ENCODE results near the gene PDXK. TPM values are rescaled to one million over a fixed set of nuclear protein-coding genes. Genes with fewer than 3 reads are reported as not detected.

The PDXK gene
- total and polyA plus RNA-seq, 2 of the 13 experiments (the other 11 are each of a cell fraction or from before 2014, with no cell fraction given) = 114 to 184 TPM

DNA sequence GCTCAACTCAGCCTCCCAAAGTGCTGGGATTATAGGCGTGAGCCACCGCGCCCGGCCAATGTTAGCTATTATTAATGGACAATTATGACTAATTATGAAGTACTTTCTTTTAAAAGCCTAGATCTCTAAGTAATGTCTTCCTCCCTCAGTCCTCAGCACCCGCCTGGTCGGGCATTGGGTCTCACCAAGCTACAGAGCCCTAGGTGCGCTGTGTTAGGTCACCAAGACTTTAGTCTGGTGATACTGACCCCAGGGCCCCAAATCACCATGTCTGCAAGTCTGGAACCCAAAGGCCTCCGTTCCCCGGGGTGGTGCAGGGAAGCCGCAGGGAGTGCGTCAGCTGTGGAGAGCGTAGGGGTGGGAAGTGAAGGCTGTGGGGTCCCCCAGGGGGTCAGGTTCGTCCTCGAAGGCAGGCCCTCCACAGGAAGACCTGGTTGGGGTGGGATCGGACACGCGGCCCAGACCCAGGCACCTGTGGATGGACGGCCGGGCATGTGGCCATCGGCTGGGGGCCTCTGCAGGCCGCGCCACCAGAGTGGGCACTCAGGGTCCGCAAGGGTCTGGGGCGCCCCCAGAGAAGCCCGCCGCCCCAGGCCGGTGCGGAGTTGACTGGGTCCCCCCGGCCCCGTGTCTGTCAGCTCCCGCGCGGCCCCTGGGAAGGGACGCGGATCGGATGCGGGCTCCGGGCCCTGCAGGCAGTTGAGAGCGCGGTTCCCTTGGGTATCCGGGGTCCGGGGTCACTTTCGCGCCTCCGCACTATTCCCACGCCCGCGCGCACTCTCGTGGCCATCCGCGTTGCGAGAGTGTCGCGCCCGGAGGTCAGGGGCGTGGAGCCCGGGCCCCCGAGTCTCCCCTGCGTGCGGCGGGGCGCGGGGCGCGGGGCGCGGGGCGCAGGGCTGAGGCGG is 710 bp upstream of the PDXK start (continued):
- TF ChIP-seq MTA1 (CRISPR knock-in tag; IDR thresholded peaks at IDR 0.05; ENCODE audit: borderline replicate concordance) = no peak
- no peak for TF ChIP-seq TBL1XR1 (IDR thresholded peaks at IDR 0.05; ENCODE audit: borderline replicate concordance, low read length, partially characterized antibody)
- TF ChIP-seq KDM3A (CRISPR knock-in tag; IDR thresholded peaks at IDR 0.05; ENCODE audit: low read depth) = no peak
- TF ChIP-seq, protein P1, sequence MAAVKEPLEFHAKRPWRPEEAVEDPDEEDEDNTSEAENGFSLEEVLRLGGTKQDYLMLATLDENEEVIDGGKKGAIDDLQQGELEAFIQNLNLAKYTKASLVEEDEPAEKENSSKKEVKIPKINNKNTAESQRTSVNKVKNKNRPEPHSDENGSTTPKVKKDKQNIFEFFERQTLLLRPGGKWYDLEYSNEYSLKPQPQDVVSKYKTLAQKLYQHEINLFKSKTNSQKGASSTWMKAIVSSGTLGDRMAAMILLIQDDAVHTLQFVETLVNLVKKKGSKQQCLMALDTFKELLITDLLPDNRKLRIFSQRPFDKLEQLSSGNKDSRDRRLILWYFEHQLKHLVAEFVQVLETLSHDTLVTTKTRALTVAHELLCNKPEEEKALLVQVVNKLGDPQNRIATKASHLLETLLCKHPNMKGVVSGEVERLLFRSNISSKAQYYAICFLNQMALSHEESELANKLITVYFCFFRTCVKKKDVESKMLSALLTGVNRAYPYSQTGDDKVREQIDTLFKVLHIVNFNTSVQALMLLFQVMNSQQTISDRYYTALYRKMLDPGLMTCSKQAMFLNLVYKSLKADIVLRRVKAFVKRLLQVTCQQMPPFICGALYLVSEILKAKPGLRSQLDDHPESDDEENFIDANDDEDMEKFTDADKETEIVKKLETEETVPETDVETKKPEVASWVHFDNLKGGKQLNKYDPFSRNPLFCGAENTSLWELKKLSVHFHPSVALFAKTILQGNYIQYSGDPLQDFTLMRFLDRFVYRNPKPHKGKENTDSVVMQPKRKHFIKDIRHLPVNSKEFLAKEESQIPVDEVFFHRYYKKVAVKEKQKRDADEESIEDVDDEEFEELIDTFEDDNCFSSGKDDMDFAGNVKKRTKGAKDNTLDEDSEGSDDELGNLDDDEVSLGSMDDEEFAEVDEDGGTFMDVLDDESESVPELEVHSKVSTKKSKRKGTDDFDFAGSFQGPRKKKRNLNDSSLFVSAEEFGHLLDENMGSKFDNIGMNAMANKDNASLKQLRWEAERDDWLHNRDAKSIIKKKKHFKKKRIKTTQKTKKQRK (IDR thresholded peaks at IDR 0.05; ENCODE audit: low read length) = no peak
- 0 out of 2 replicates have a peak, but pooled peaks have one; percentile 41 for TF ChIP-seq ZFAT (CRISPR knock-in tag; conservative IDR thresholded peaks at IDR 0.05)
- no peak for TF ChIP-seq ZNF773 (CRISPR knock-in tag; IDR thresholded peaks at IDR 0.05; ENCODE audit: borderline replicate concordance)
- TF ChIP-seq ZNF282 (IDR thresholded peaks at IDR 0.05; ENCODE audit: partially characterized antibody) = no peak
- no peak for TF ChIP-seq MTF2 (CRISPR knock-in tag; IDR thresholded peaks at IDR 0.05; ENCODE audit: borderline replicate concordance)
- TF ChIP-seq, protein P2, sequence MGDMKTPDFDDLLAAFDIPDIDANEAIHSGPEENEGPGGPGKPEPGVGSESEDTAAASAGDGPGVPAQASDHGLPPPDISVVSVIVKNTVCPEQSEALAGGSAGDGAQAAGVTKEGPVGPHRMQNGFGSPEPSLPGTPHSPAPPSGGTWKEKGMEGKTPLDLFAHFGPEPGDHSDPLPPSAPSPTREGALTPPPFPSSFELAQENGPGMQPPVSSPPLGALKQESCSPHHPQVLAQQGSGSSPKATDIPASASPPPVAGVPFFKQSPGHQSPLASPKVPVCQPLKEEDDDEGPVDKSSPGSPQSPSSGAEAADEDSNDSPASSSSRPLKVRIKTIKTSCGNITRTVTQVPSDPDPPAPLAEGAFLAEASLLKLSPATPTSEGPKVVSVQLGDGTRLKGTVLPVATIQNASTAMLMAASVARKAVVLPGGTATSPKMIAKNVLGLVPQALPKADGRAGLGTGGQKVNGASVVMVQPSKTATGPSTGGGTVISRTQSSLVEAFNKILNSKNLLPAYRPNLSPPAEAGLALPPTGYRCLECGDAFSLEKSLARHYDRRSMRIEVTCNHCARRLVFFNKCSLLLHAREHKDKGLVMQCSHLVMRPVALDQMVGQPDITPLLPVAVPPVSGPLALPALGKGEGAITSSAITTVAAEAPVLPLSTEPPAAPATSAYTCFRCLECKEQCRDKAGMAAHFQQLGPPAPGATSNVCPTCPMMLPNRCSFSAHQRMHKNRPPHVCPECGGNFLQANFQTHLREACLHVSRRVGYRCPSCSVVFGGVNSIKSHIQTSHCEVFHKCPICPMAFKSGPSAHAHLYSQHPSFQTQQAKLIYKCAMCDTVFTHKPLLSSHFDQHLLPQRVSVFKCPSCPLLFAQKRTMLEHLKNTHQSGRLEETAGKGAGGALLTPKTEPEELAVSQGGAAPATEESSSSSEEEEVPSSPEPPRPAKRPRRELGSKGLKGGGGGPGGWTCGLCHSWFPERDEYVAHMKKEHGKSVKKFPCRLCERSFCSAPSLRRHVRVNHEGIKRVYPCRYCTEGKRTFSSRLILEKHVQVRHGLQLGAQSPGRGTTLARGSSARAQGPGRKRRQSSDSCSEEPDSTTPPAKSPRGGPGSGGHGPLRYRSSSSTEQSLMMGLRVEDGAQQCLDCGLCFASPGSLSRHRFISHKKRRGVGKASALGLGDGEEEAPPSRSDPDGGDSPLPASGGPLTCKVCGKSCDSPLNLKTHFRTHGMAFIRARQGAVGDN (CRISPR knock-in tag; IDR thresholded peaks at IDR 0.05) = peak; percentile 49
- TF ChIP-seq ZNF337 (CRISPR knock-in tag; IDR thresholded peaks at IDR 0.05; ENCODE audit: borderline replicate concordance, low read depth) = 0 out of 2 replicates have a peak, but pooled peaks have one; percentile 33
- no peak for TF ChIP-seq ZMYM4 (CRISPR knock-in tag; IDR thresholded peaks at IDR 0.05)
- 0 out of 2 replicates have a peak, but pooled peaks have one; percentile 21 for TF ChIP-seq KLF12 (CRISPR knock-in tag; IDR thresholded peaks at IDR 0.05; ENCODE audit: borderline replicate concordance)
- TF ChIP-seq, protein P3, sequence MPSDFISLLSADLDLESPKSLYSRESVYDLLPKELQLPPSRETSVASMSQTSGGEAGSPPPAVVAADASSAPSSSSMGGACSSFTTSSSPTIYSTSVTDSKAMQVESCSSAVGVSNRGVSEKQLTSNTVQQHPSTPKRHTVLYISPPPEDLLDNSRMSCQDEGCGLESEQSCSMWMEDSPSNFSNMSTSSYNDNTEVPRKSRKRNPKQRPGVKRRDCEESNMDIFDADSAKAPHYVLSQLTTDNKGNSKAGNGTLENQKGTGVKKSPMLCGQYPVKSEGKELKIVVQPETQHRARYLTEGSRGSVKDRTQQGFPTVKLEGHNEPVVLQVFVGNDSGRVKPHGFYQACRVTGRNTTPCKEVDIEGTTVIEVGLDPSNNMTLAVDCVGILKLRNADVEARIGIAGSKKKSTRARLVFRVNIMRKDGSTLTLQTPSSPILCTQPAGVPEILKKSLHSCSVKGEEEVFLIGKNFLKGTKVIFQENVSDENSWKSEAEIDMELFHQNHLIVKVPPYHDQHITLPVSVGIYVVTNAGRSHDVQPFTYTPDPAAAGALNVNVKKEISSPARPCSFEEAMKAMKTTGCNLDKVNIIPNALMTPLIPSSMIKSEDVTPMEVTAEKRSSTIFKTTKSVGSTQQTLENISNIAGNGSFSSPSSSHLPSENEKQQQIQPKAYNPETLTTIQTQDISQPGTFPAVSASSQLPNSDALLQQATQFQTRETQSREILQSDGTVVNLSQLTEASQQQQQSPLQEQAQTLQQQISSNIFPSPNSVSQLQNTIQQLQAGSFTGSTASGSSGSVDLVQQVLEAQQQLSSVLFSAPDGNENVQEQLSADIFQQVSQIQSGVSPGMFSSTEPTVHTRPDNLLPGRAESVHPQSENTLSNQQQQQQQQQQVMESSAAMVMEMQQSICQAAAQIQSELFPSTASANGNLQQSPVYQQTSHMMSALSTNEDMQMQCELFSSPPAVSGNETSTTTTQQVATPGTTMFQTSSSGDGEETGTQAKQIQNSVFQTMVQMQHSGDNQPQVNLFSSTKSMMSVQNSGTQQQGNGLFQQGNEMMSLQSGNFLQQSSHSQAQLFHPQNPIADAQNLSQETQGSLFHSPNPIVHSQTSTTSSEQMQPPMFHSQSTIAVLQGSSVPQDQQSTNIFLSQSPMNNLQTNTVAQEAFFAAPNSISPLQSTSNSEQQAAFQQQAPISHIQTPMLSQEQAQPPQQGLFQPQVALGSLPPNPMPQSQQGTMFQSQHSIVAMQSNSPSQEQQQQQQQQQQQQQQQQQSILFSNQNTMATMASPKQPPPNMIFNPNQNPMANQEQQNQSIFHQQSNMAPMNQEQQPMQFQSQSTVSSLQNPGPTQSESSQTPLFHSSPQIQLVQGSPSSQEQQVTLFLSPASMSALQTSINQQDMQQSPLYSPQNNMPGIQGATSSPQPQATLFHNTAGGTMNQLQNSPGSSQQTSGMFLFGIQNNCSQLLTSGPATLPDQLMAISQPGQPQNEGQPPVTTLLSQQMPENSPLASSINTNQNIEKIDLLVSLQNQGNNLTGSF (CRISPR knock-in tag; IDR thresholded peaks at IDR 0.05) = no peak
- TF ChIP-seq JARID2 (CRISPR knock-in tag; IDR thresholded peaks at IDR 0.05; ENCODE audit: insufficient replicate concordance) = no peak

Measured in HepG2 (cell line).